Calu3 (cell line): ENCODE data around the gene KLHDC8A. TPM values are rescaled to one million over a fixed set of nuclear protein-coding genes. Genes with fewer than 3 reads are reported as not detected.

Experiments
- BruUV-seq: library from RNA; stranded (reverse); fragments of 400-500 nt; replicated peaks from 2 replicates; lab custom pipeline; 2021; lab: Mats Ljungman, UMichigan
- CTCF ChIA-PET: fragments of 300-600 bp; sonication (Branson Sonifier 250); formaldehyde crosslinking; loops from one replicate; lab custom pipeline; 2022; ENCODE audit warnings: antibody characterized with exemption; lab: Charles Lee
- DNase-seq: peaks from one replicate; pipeline ENCODE4 v3.0.0; 2022
- H3K27ac Mint-ChIP-seq: one replicate; pipeline ENCODE4 v1.8.0; 2022; ENCODE audit warnings: mixed read lengths; ENCODE audit not compliant: unreplicated experiment
- H3K27me3 Mint-ChIP-seq: one replicate; pipeline ENCODE4 v1.8.0; 2022; ENCODE audit warnings: mixed read lengths; ENCODE audit not compliant: unreplicated experiment
- H3K36me3 Mint-ChIP-seq: one replicate; pipeline ENCODE4 v1.8.0; 2022; ENCODE audit warnings: mild to moderate bottlenecking, moderate library complexity, mixed read lengths; ENCODE audit not compliant: insufficient read depth, unreplicated experiment
- H3K4me1 Mint-ChIP-seq: one replicate; pipeline ENCODE4 v1.8.0; 2022; ENCODE audit warnings: mild to moderate bottlenecking, low read depth, mixed read lengths; ENCODE audit not compliant: unreplicated experiment
- H3K4me3 Mint-ChIP-seq: one replicate; pipeline ENCODE4 v1.8.0; 2022; ENCODE audit warnings: mild to moderate bottlenecking, low read depth, moderate library complexity, mixed read lengths; ENCODE audit not compliant: unreplicated experiment
- H3K9me3 Mint-ChIP-seq: one replicate; pipeline ENCODE4 v1.8.0; 2022; ENCODE audit warnings: low read depth, mixed read lengths; ENCODE audit not compliant: unreplicated experiment
- intact Hi-C: fragments of 100-400 bp; cut with micrococcal nuclease; formaldehyde crosslinking; loops from one replicate; pipeline ENCODE4 v1.10.0; 2022; ENCODE audit not compliant: unreplicated experiment
- total RNA-seq: library from RNA; stranded (reverse); gene quantifications from 2 replicates; pipeline ENCODE4 v1.2.3, GENCODE V29; 2022
- TF ChIP-seq, protein P1 (sequence below): fragments of 200-600 bp; IDR thresholded peaks from one replicate; pipeline ENCODE4 v1.8.0; 2022; ENCODE audit warnings: antibody characterized with exemption; ENCODE audit not compliant: unreplicated experiment

Gene KLHDC8A
- total RNA-seq, 1 experiment from 2014 or later, result not detected

- H3K27me3 Mint-ChIP-seq, result peaks cover 14% of the 10 kb centered on the region
- CTCF ChIA-PET, result no interaction called here
- TF ChIP-seq, protein P1, sequence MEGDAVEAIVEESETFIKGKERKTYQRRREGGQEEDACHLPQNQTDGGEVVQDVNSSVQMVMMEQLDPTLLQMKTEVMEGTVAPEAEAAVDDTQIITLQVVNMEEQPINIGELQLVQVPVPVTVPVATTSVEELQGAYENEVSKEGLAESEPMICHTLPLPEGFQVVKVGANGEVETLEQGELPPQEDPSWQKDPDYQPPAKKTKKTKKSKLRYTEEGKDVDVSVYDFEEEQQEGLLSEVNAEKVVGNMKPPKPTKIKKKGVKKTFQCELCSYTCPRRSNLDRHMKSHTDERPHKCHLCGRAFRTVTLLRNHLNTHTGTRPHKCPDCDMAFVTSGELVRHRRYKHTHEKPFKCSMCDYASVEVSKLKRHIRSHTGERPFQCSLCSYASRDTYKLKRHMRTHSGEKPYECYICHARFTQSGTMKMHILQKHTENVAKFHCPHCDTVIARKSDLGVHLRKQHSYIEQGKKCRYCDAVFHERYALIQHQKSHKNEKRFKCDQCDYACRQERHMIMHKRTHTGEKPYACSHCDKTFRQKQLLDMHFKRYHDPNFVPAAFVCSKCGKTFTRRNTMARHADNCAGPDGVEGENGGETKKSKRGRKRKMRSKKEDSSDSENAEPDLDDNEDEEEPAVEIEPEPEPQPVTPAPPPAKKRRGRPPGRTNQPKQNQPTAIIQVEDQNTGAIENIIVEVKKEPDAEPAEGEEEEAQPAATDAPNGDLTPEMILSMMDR, result no peak
- no peaks in the 10 kb centered on the region for H3K4me1 Mint-ChIP-seq
- no TSS peak for BruUV-seq
- DNase-seq, result no peak
- no peak overlapping the region for H3K4me3 Mint-ChIP-seq
- no peaks in the 10 kb centered on the region for H3K36me3 Mint-ChIP-seq
- H3K27ac Mint-ChIP-seq, result no peak overlapping the region
- intact Hi-C loops, result no loop called here
- no peaks in the 10 kb centered on the region for H3K9me3 Mint-ChIP-seq
These were observed 25.8 kb upstream of the KLHDC8A start for GRCh38 chr1:205382561-205382960.

DNA sequence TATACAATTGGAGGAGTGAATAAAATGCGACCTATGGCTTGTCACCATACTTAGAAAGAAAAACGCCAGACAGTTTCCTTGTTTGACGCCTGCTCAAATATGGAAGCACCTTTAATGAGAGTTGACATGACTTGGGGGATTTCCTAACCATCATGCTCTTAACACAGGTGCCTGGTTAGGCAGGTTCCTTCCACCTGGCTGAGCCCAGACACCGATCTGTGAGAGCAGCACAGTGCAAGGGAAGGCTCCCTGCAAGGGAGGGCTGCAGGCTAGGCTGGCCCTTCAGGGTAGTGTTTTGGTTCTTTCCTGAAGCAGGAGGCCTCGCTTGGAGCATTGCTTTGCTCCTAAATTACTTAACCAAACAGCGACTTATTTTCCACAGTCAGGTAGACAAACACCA lies 24.6 kb upstream of the KLHDC8A start:
- TF ChIP-seq, protein P1, result no peak
- Mint-ChIP-seq H3K27me3 (peaks cover 23% of the 10 kb centered on the region), H3K9me3 (no peaks in the 10 kb centered on the region), H3K4me1 (peaks cover 8% of the 10 kb centered on the region), H3K27ac (no peak overlapping the region), H3K36me3 (no peaks in the 10 kb centered on the region), H3K4me3 (no peak overlapping the region)
- BruUV-seq, result no TSS peak
- intact Hi-C loops, result no loop called here
- CTCF ChIA-PET, result interaction anchor here (0.5 kb wide), 1 partner anchor 8 kb away, joined by 4 read pairs; no protein-coding TSS in a partner anchor
- DNase-seq, result no peak

DNA sequence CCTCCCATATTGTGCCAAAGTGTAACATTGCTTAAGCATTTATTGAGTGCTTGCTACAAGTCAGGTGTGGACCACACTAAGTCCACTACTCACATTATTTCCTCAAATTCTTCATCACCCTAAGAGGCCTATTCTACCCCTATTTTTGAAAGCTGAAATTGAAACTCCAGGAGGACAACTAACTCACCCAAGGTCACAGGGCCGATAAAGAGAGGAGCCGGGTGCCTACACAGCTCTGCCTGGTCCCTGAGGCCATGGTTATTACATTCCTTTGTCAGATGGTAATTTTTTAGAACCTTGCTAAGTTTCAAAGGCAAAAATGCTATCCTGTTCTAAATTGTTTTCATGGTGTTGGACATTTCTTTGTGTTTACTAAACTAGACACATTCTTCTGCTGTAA lies 24.2 kb upstream of the KLHDC8A start:
- H3K9me3 Mint-ChIP-seq, result no peaks in the 10 kb centered on the region
- TF ChIP-seq, protein P1, result no peak
- no peak overlapping the region for H3K27ac Mint-ChIP-seq
- H3K4me3 Mint-ChIP-seq, result no peak overlapping the region
- H3K4me1 Mint-ChIP-seq, result peaks cover 12% of the 10 kb centered on the region
- intact Hi-C loops, result no loop called here
- H3K27me3 Mint-ChIP-seq, result peaks cover 28% of the 10 kb centered on the region
- CTCF ChIA-PET, result interaction anchor here (0.5 kb wide), 1 partner anchor 8 kb away, joined by 4 read pairs; no protein-coding TSS in a partner anchor
- BruUV-seq, result no TSS peak
- H3K36me3 Mint-ChIP-seq, result no peaks in the 10 kb centered on the region
- no peak for DNase-seq

DNA sequence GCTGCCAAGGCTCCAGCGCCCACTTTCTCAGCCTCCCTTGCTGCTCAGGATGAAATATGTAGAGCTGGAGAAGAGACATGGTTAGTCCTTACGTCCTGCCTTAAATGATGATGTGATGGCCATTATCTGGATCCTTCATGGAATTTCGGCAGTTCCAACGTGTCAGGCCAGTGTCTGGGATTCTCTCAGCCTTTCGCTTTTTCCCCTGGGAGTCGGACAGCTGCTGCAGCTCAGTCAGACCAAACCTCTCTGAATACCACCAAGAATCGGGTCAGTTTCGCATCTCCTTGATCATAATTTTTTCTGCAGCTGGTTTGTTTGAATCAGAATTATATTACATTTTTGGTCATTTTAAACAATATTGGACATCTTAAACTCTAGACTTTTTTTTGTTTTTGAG lies 22.3 kb upstream of the KLHDC8A start:
- CTCF ChIA-PET, result no interaction called here
- no TSS peak for BruUV-seq
- Mint-ChIP-seq H3K4me1 (peaks cover 24% of the 10 kb centered on the region), H3K9me3 (no peaks in the 10 kb centered on the region), H3K36me3 (no peaks in the 10 kb centered on the region), H3K27ac (no peak overlapping the region), H3K27me3 (peaks cover 46% of the 10 kb centered on the region), H3K4me3 (no peak overlapping the region)
- no peak for DNase-seq
- TF ChIP-seq, protein P1, result no peak
- intact Hi-C loops, result no loop called here
